PFSK-1 (cell line): ENCODE results near the gene BCAS3.

Source experiments
- FOXP2 ChIP-seq: optimal IDR thresholded peaks from 2 replicates; pipeline ENCODE3; 2011; ENCODE audit warnings: borderline replicate concordance, control low read depth, inconsistent platforms; ENCODE audit not compliant: insufficient read depth; ENCODE audit errors: extremely low read length, extremely low read depth
- POLR2AphosphoS5 ChIP-seq: IDR thresholded peaks from 2 replicates; pipeline ENCODE4 v1.6.1; 2012; ENCODE audit warnings: low read depth, mild to moderate bottlenecking, control low read depth, low read length, moderate library complexity
- SIN3A ChIP-seq: IDR thresholded peaks from 2 replicates; pipeline ENCODE4 v1.6.1; 2012; ENCODE audit warnings: mild to moderate bottlenecking, low read length, moderate library complexity, borderline replicate concordance; ENCODE audit not compliant: insufficient read depth
- TAF1 ChIP-seq: IDR thresholded peaks from 2 replicates; pipeline ENCODE4 v1.6.1; 2012; ENCODE audit warnings: low read length, control low read depth, borderline replicate concordance; ENCODE audit not compliant: insufficient read depth
- TF ChIP-seq, protein P1 (sequence below), 2 experiments: IDR thresholded peaks; 2 replicates each; pipeline versions ENCODE4 v1.6.1 to v1.8.0; 2011 to 2012; ENCODE audit warnings: low read depth in 2 of 2, low read length in 2 of 2, control low read depth in 1 of 2, inconsistent platforms in 1 of 2, mild to moderate bottlenecking in 1 of 2, moderate library complexity in 1 of 2; ENCODE audit not compliant: insufficient read depth in 1 of 2

The BCAS3 gene

DNA sequence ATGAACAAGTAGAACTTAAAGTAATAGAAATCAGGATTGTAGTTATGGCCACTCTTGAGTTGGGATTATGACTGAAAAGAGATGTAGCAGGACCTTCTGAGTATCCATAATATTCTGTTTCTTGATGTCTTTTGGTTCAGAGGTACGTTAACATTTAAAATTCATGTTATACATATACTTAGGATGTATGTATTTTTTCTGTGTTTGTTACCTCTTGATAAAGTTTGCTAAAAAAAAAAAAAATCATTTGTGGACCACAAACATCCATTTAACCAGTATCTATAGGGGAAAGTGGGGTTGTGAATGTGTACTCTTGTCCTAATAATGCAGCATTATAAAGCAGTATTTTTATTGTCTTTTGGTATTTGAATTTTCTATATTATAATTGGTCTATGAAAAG is 65.6 kb downstream of the BCAS3 start:
- TF ChIP-seq, protein P1, sequence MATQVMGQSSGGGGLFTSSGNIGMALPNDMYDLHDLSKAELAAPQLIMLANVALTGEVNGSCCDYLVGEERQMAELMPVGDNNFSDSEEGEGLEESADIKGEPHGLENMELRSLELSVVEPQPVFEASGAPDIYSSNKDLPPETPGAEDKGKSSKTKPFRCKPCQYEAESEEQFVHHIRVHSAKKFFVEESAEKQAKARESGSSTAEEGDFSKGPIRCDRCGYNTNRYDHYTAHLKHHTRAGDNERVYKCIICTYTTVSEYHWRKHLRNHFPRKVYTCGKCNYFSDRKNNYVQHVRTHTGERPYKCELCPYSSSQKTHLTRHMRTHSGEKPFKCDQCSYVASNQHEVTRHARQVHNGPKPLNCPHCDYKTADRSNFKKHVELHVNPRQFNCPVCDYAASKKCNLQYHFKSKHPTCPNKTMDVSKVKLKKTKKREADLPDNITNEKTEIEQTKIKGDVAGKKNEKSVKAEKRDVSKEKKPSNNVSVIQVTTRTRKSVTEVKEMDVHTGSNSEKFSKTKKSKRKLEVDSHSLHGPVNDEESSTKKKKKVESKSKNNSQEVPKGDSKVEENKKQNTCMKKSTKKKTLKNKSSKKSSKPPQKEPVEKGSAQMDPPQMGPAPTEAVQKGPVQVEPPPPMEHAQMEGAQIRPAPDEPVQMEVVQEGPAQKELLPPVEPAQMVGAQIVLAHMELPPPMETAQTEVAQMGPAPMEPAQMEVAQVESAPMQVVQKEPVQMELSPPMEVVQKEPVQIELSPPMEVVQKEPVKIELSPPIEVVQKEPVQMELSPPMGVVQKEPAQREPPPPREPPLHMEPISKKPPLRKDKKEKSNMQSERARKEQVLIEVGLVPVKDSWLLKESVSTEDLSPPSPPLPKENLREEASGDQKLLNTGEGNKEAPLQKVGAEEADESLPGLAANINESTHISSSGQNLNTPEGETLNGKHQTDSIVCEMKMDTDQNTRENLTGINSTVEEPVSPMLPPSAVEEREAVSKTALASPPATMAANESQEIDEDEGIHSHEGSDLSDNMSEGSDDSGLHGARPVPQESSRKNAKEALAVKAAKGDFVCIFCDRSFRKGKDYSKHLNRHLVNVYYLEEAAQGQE (IDR thresholded peaks at IDR 0.05; ENCODE audit: insufficient read depth in 1 of 2, low read depth in 2 of 2, low read length in 2 of 2), result no peak
- TF ChIP-seq FOXP2 (no peak), SIN3A (no peak), POLR2AphosphoS5 (no peak), TAF1 (no peak)

DNA sequence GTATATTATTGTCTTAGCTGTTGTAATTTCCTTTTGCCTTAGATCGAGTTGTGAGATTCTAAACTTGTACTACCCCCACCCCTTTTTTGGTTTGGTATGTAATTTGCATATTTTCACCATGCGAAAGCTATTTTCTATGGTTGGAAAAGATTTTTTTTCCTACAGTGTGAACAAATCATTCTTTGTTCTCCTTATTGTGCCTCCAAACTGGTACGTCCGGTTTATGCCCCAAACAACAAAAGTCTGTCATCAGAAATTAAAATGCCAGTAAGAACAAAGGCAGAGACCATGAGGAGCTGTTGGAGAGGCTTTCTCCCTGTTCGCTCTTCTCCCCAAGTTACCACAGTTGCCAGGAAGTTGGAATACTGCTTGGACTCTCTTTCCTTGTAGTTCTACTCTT is 66.1 kb downstream of the BCAS3 start:
- TF ChIP-seq TAF1 (no peak), FOXP2 (no peak), POLR2AphosphoS5 (no peak), SIN3A (no peak)
- TF ChIP-seq, protein P1 (IDR thresholded peaks at IDR 0.05; ENCODE audit: insufficient read depth in 1 of 2, low read depth in 2 of 2, low read length in 2 of 2), result no peak

DNA sequence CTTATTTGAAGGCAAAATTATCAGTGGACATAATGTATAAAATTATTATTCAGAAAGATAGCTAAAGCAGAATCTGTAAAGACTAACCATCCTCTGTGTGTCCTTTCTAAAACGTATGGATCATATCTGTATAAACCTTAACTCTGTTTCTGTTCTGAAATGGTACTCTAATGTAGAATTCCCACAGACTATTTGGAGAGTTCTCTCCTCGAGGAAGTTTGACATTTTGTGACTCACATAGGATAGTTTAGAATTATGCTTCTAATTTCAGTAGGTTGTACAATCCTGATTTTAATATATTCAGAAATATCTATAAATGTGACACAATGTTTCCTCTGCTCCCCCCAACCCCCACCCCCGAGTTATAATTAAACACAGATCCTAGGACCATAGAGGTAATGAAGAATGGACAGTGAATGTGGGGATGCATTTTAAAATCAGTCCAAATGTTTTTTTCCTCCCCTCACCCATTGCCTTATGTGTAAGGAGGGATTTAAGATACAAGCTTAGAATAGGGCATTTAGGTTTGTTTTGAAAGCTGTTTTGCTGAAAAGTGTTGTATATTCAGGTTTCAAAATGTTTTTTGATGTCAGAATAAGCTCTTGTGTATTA is 66.8 kb downstream of the BCAS3 start:
- TF ChIP-seq SIN3A (no peak), POLR2AphosphoS5 (no peak), TAF1 (no peak), FOXP2 (no peak)
- TF ChIP-seq, protein P1 (IDR thresholded peaks at IDR 0.05; ENCODE audit: insufficient read depth in 1 of 2, low read depth in 2 of 2, low read length in 2 of 2), result no peak

DNA sequence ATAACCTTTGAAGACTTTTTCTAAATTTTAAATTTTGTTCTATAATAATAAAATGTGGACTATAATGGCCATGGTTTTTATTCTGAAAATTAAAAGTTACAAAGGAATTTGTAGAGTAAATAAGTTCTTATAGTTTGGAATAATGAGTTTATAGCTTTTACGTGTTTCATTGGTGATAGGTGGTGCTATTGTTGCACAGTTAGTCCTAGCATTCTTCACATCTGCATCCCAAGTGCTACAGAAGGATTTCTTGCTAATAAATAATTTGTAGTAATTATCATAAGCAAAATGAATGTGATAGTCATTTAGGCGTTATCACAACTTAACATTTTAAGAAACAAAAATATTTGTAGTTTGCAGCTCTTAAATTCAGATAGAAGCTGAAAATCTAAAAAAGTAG is 67.9 kb downstream of the BCAS3 start:
- TF ChIP-seq FOXP2, result no peak
- TF ChIP-seq POLR2AphosphoS5, result no peak
- TF ChIP-seq, protein P1 (IDR thresholded peaks at IDR 0.05; ENCODE audit: insufficient read depth in 1 of 2, low read depth in 2 of 2, low read length in 2 of 2), result no peak
- no peak for TF ChIP-seq TAF1
- TF ChIP-seq SIN3A, result no peak

DNA sequence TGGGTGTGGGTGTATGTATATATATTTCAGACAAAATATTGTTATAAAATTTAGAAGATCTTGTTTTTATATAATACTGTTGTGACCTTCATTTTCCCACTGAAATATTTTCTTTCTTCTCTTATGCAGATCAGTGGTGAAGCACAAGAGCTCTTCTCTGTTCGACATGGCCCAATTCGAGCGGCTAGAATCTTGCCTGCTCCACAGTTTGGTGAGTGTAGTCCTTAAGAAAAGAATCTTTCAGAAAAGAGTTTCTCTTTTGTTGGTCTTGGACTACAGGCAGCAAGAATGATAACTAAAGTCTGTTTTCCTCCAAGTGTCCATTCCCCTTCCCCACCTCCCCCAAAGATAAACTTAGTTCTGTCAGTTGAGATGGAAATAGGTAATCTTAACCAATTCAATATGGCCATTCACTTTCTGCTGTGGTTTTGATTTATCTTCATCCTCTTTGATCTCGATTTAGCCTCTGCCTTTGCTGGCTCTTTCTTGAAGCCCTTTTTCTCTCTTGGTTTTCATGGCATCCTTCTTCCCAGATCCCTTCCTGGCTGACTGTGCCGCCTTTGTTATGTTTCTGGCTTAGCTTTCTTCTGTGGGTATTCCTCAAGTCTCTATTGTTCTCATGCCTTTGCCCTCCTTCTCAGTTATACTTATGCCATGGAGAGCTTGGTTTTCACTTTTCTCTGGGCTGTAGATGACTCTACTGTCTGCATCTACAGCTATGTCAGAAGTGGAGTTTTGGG is 69.6 kb downstream of the BCAS3 start:
- TF ChIP-seq POLR2AphosphoS5, result no peak
